NCI-H446 treated with DMSO at 0.1 percent for 48 hours (cell line): ENCODE data around the gene NPBWR2.

Source experiments
- DNase-seq: peaks from one replicate; lab custom pipeline; 2025; lab: John Stamatoyannopoulos, UW

The NPBWR2 gene

DNA sequence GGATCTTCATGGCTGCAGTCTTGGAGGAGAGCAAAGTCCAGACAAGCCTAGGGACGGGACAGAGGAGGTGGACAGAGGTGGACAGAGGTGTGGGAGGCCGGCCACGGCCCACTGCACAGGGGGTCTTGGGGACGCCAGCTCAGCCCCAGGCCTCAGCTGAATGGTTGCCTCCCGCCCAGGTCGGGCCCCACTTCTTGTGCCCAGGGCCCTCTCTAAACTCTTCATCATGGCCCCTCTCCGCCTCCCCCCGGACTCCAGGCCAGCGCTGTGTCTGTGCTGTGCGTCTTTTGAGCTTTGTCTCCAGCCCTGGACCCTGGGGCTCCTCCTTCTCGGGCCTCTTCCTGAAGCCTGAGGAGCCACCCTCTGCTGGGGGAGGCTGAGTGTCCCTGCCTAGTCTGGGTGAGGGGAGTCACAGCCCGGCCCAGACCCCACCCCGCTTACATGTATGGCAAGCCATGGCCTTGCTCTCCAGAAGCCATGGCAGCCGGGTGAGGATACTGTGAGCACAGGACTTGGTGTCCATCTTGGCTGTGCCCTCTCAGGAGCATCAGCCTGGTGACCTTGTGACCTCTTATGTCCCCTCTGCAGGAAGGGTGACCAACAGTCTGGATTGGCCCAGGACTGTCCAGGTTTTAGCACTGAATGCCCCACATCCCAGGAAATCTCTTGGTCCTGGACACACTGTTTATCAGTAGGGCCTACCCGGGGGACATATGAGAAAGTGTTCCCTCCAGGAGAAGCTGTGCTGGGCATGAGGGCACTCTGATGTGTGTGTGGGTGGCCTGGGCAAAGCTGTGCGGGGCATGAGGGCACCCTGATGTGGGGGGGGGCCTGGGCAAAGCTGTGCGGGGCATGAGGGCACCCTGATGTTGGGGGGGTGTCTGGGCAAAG, 9.4 kb upstream of the NPBWR2 start:
- no peak for DNase-seq

GRCh38 chr20:64116016-64116415, 8.7 kb upstream of the NPBWR2 start:
- DNase-seq = no peak

GRCh38 chr20:64115171-64115911, 8.0 kb upstream of the NPBWR2 start:
- DNase-seq = no peak

- no peak for DNase-seq
Observed at GRCh38 chr20:64114356-64114971, 7.1 kb upstream of the NPBWR2 start.

DNA sequence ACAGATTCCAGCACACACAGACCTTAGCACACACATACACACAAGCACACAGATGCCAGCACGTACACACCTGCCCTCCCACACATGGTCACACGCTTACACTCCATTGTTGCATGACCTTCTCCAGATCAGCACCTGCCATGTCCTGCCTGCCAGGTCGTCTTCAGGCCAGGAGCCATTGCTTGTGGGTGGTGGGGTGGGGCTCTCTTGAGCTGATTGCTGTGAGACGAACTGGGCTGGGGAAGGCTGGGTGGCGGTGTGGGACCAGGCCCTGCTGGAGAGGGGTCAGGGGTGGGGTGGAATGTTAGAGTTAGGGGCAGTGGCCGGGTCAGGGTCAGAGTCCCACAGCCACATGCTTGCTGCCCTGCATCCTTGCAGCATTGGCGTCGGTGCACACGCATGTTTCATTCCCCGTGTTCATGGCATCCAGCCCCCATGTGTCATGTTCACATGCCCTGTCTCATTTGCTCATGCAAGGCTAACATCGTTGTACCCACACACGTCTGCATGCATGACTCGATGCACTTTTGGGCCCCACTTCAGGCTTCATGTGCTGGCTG, 6.5 kb upstream of the NPBWR2 start:
- DNase-seq = no peak

DNA sequence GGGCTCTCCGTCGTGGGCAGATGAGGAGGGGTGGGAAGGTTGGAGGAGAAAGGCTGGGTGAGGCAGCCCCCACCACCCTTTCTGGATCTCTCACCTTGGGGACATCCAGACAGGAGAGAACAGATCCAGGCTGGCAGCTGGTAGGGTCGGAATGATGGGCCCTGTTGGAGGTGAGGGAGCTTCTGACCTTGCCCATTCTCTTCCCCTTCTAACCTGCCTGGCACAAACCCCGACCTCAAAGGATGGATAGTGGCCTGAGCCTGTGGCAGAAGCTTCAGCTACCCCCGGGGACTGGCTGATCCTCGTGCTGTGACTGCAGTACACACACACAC, 6.0 kb upstream of the NPBWR2 start:
- DNase-seq = no peak

DNA sequence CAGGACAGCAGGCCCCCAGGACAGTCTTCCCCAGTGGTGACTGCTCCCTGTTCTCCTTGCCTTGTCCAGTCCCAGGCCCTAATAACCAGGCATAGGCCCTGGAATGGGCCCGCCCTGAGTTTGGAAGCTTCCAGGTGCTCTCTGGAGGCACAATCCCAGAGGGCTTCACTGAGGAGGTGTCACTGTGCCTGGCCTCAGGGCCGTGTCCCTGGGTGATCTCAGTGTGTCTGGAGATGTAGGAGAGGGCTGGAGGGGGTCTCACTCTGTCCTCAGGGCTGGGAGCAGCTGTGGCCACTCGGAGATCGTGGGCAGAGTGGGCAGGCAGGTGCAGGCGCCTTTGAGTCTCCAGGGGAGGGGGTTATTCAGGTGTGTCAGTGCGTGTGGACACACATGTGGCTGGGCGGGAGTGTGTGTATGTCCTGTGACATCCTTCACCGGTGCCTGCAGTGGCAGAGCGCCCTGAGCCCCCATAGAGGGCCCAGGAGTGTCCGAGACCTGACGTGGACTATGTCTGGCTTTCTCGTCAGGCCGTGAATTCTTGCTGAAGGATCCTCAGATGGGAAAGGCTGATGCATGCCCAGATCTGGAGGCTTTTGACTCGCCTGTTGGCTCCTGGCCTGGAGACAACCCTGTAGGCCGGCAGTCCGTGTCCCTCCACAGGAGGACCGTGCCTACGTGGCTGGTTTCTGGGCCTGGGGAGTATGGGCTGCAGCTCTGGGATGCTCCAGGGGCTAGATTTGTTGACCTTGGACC, 5.5 kb upstream of the NPBWR2 start:
- DNase-seq = no peak

DNA sequence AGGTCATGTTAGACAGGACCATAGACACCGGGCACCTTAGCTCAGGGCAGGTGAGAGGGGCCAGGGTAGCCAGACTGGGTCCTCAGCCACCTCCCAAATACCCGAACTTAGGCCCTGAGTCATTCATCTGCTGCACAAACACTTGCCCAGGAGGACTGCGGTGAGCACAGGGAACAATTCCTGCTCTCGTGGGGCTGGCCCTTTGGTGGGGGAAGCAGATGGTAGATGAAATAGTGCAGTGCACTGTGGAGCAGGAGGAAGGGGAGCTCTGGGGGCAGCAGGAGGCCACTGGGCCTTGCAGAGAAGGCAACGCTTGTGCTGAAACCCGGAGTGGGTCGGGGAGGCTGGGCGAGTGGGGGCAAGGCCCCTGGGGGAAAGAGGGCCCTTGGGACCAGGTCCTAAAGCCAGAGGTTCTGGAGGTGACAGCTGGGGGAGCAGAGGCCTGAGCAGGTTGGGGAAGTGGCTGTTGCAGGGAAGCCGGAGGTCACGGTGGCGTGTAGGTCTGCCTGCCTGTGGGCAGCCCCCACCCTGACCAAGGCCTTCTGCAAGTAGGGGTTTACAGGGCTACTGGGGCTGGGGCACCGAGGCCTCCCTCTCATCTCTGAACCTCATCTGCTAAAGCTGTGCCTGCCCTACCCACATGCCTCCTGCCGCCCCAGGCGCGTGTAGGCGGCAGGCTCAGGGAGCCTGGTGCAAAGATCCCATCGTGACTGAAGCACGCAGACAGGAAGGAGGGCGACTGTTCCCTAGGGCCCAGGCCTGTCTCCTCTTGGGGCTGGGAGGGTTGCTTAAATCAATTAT, 4.7 kb upstream of the NPBWR2 start:
- DNase-seq = no peak

DNA sequence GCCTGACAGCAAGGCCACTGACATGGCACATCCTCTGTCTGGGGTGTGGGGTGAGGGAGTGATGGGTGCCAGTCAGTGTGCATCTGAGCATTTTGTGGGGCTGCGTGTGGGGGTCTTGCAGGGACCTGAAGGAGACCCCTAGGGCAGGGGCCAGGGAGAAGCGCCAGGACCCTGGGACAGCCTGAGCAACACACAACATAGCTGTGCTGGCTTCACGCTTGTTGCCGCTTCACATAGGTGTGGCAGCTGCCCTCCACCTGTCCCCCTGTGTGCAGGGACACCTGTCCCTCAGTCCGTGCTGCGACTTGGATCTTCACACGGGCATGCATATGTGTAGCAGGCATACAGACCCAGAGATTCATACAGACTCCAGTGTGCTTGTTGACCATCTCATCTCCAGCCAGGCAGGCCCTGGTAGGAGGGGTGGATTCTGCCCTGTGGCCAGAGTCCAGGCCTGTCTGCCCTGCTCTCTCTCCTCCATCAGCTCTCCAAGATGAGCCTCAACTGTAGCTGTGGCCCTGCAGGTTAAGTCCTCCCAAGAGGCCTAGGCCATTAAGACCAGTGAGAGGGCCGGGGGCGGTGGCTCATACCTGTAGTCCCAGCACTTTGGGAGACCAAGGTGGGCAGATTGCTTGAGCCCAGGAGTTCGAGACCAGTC, 3.2 kb upstream of the NPBWR2 start:
- no peak for DNase-seq

GRCh38 chr20:64109831-64110391, 2.5 kb upstream of the NPBWR2 start:
- DNase-seq = no peak

GRCh38 chr20:64108731-64109681, 1.6 kb upstream of the NPBWR2 start:
- DNase-seq = no peak

GRCh38 chr20:64107736-64108457, 532 bp upstream of the NPBWR2 start:
- DNase-seq = no peak

- no peak for DNase-seq
Observed at GRCh38 chr20:64106435-64106961, 867 bp downstream of the NPBWR2 start.

- DNase-seq = no peak
Observed at GRCh38 chr20:64105846-64106434, 1.4 kb downstream of the NPBWR2 start.

DNA sequence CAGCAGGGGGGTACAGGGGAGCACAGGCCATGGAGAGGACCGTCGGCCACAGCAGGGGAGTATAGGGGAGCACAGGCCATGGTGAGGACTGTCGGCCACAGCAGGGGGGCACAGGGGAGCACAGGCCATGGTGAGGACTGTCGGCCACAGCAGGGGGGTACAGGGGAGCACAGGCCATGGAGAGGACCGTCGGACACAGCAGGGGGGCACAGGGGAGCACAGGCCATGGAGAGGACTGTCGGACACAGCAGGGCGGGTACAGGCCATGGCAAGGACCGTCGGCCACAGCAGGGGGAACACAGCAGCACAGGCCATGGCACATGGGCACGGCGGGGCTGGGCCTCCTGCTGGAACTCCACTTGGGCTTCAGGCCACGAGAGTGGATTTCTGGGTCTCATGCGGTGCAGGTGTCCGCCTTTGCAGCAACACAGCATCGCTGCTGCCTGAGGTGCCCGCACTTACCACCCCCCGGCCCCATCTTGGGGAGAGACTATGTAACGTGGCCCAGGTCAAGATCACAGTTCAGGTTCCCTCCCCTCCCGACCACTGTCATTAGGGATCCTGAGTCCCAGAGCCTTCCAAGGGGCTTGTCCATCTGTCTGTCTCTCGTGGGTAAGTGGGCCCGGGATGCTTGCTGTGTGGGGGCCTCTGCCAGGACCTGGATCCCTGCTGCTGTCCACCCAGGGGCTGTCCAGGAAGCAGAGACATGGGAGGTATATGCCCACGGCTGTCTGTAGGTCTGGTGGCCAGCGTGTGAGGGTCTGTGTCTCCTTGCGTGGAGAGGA, 2.5 kb downstream of the NPBWR2 start:
- no peak for DNase-seq

GRCh38 chr20:64103871-64104666, 3.3 kb downstream of the NPBWR2 start:
- DNase-seq = no peak
